GM12878 (cell line): ENCODE data around the gene DQX1. TPM values are rescaled to one million over a fixed set of nuclear protein-coding genes. Genes with fewer than 3 reads are reported as not detected.
A peak's percentile ranks its signal among the peaks of the same experiment; 100 is the strongest.

ENCODE experiments used
- BRCA1 ChIP-seq: IDR thresholded peaks from 2 replicates; pipeline ENCODE4 v1.6.1; 2011; ENCODE audit warnings: low read depth, low read length, improper control_type of control experiment
- CHD2 ChIP-seq: IDR thresholded peaks from 2 replicates; pipeline ENCODE4 v1.6.1; 2011; ENCODE audit warnings: low read depth, low read length, improper control_type of control experiment, borderline replicate concordance
- IKZF2 ChIP-seq, 2 experiments: fragments of 450-650 bp; IDR thresholded peaks; 2 replicates each; pipeline ENCODE4 v1.6.1; 2017; ENCODE audit warnings: mild to moderate bottlenecking in 2 of 2, moderate library complexity in 2 of 2
- KAT2A ChIP-seq: conservative IDR thresholded peaks from 2 replicates; pipeline ENCODE4 v1.6.1; 2011; ENCODE audit warnings: low read depth, low read length; ENCODE audit not compliant: control insufficient read depth
- MTA3 ChIP-seq: IDR thresholded peaks from 2 replicates; pipeline ENCODE4 v1.6.1; 2012; ENCODE audit warnings: low read length, inconsistent platforms, borderline replicate concordance
- MXI1 ChIP-seq: fragments of 150-350 bp; IDR thresholded peaks from 2 replicates; pipeline ENCODE4 v1.6.1; 2011; ENCODE audit warnings: low read depth, mild to moderate bottlenecking, inconsistent platforms, low read length, improper control_type of control experiment
- NR2F1 ChIP-seq: fragments of 450-650 bp; conservative IDR thresholded peaks from 2 replicates; pipeline ENCODE4 v1.6.1; 2017; ENCODE audit warnings: mild to moderate bottlenecking
- NRF1 ChIP-seq: conservative IDR thresholded peaks from 2 replicates; pipeline ENCODE4 v1.6.1; 2011; ENCODE audit warnings: mild to moderate bottlenecking, low read depth, low read length, improper control_type of control experiment
- PKNOX1 ChIP-seq: fragments of 450-650 bp; IDR thresholded peaks from 2 replicates; pipeline ENCODE4 v1.6.1; 2016; ENCODE audit warnings: mild to moderate bottlenecking
- POLR2AphosphoS2 ChIP-seq: IDR thresholded peaks from 2 replicates; pipeline ENCODE4 v1.6.1; 2011; ENCODE audit warnings: low read depth, mild to moderate bottlenecking, low read length, improper control_type of control experiment, moderate library complexity
- POU2F2 ChIP-seq: IDR thresholded peaks from 3 replicates; pipeline ENCODE4 v1.6.1; 2011; ENCODE audit warnings: low read depth, mild to moderate bottlenecking, low read length, borderline replicate concordance
- RB1 ChIP-seq: fragments of 450-650 bp; formaldehyde crosslinking; IDR thresholded peaks from 2 replicates; pipeline ENCODE4 v1.6.1; 2017; ENCODE audit warnings: mild to moderate bottlenecking, borderline replicate concordance
- RELA ChIP-seq: fragments of 450-650 bp; IDR thresholded peaks from 2 replicates; pipeline ENCODE4 v1.8.0; 2014; ENCODE audit warnings: borderline replicate concordance; ENCODE audit not compliant: partially characterized antibody
- RELB ChIP-seq: fragments of 450-650 bp; IDR thresholded peaks from 2 replicates; pipeline ENCODE4 v1.6.1; 2017; ENCODE audit warnings: low read depth, mild to moderate bottlenecking, moderate library complexity
- RUNX3 ChIP-seq: IDR thresholded peaks from 2 replicates; pipeline ENCODE4 v1.6.1; 2012; ENCODE audit warnings: low read length, inconsistent platforms
- SIX5 ChIP-seq: IDR thresholded peaks from 2 replicates; pipeline ENCODE4 v1.6.1; 2011; ENCODE audit warnings: mild to moderate bottlenecking, low read depth, low read length, moderate library complexity; ENCODE audit not compliant: severe bottlenecking
- SMAD1 ChIP-seq: fragments of 450-650 bp; IDR thresholded peaks from 2 replicates; pipeline ENCODE4 v1.6.1; 2018; ENCODE audit warnings: mild to moderate bottlenecking, low read depth; ENCODE audit not compliant: partially characterized antibody
- SMAD5 ChIP-seq: IDR thresholded peaks from 2 replicates; pipeline ENCODE4 v1.6.1; 2016; ENCODE audit warnings: antibody characterized with exemption, low read depth
- SPI1 ChIP-seq: IDR thresholded peaks from 2 replicates; pipeline ENCODE4 v1.6.1; 2011; ENCODE audit warnings: low read depth, mild to moderate bottlenecking, low read length, moderate library complexity, borderline replicate concordance; ENCODE audit not compliant: insufficient read depth
- SRF ChIP-seq, 2 experiments: IDR thresholded peaks; 2 replicates each; pipeline ENCODE4 v1.6.1; 2011; ENCODE audit warnings: low read depth in 2 of 2, low read length in 2 of 2, mild to moderate bottlenecking in 1 of 2, moderate library complexity in 1 of 2
- TCF12 ChIP-seq: IDR thresholded peaks from 2 replicates; pipeline ENCODE4 v1.6.1; 2011; ENCODE audit warnings: low read depth, mild to moderate bottlenecking, low read length
- USF1 ChIP-seq: IDR thresholded peaks from 2 replicates; pipeline ENCODE4 v1.6.1; 2011; ENCODE audit warnings: borderline replicate concordance, low read depth, mild to moderate bottlenecking, moderate library complexity, mixed read lengths, low read length; ENCODE audit not compliant: insufficient read depth; ENCODE audit errors: extremely low read length
- ZBED1 ChIP-seq: IDR thresholded peaks from 2 replicates; pipeline ENCODE4 v1.6.1; 2016; ENCODE audit warnings: borderline replicate concordance
- ZNF274 ChIP-seq: IDR thresholded peaks from one replicate; pipeline ENCODE4 v1.8.0; 2011; ENCODE audit not compliant: insufficient read length, insufficient read depth
- ZNF384 ChIP-seq: IDR thresholded peaks from 2 replicates; pipeline ENCODE4 v1.6.1; 2012; ENCODE audit warnings: low read depth, mild to moderate bottlenecking, low read length, improper control_type of control experiment, borderline replicate concordance
- polyA plus RNA-seq, 11 experiments: library from polyadenylated mRNA; depleted of rRNA in 4 of 11; unstranded in 6 of 11; stranded (reverse) in 5 of 11; fragments of >200 nt; fragmentation: Nextera tagmentation in 4 of 11; fragmentation: Illumina TruSeq in 1 of 11; extraction: Ambion mirVana in 4 of 11; extraction: Trizol in 1 of 11; gene quantifications; 1 replicate in 1 of 11; 2 replicates in 10 of 11; pipeline versions ENCODE4 v1.2.1 to v1.2.3, GENCODE V29; 2011 to 2016; ENCODE audit warnings: inconsistent platforms in 2 of 11, missing spikeins in 2 of 11, low read depth in 1 of 11
- total RNA-seq, 4 experiments: library from RNA; depleted of rRNA in 3 of 4; stranded (reverse); fragments of >200 nt in 3 of 4; fragmentation: Illumina TruSeq in 1 of 4; extraction: Trizol in 1 of 4; gene quantifications; 2 replicates each; pipeline versions ENCODE4 v1.2.1 to v1.2.3, GENCODE V29; 2013 to 2021
- TF ChIP-seq, protein P1 (sequence below): fragments of 450-650 bp; IDR thresholded peaks from 2 replicates; pipeline ENCODE4 v1.6.1; 2014; ENCODE audit warnings: mild to moderate bottlenecking

DQX1 gene
- total and polyA plus RNA-seq, 10 of the 15 experiments (the other 5 are each of a cell fraction or from before 2014, with no cell fraction given) = 0.34 to 2.1 (median 0.86) TPM

DNA sequence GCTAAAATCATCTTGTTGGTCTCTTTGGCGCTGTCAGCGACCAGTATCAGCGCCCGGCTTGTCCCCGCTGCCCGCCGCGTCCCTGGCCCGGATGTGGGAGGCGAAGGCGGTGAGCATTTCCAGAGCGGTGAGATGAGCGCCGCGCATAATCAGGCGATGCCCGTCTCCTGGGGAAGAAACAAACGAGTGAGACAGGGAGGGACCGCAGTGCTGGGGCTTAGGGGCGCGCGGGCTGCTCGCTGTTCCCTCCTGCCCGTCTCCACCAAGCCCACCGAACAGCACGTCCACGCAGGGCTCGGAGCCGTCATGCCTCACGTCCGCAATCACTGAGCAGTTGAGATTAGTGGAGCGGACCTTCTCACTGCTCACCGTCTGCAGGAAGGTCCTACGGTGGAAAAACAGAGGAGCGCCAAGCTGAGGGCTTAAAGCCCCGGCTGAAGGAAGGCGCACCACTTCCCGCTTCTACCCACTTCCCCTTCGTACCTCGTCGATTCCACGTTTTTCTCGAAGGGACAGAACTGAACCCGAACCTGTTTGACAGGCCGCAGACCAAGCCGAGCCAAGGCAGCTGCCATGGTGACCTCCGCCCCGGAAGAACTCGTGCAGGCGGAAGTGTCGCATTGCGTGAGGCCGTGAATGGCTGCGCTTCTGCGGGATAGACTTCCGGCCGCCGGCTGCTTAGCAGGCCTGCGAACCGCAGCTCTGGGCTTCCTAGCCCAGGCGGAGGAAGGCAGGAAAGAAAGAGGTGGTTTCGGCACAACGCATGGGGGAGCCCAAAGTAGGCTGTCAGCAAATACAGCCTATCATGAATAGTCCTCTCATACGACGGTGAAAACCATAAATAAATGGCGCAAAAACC lies 53.7 kb downstream of the DQX1 start, which contains the start of gene MRPL53 (continued):
- TF ChIP-seq SPI1 = peak; percentile 39
- peak; percentile 37; the same call in 1 of the 2 replicates for TF ChIP-seq BRCA1
- TF ChIP-seq, protein P1, sequence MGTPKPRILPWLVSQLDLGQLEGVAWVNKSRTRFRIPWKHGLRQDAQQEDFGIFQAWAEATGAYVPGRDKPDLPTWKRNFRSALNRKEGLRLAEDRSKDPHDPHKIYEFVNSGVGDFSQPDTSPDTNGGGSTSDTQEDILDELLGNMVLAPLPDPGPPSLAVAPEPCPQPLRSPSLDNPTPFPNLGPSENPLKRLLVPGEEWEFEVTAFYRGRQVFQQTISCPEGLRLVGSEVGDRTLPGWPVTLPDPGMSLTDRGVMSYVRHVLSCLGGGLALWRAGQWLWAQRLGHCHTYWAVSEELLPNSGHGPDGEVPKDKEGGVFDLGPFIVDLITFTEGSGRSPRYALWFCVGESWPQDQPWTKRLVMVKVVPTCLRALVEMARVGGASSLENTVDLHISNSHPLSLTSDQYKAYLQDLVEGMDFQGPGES = 0 out of 2 replicates have a peak, but pooled peaks have one; percentile 20
- no peak for TF ChIP-seq ZNF274
- TF ChIP-seq SRF (IDR thresholded peaks at IDR 0.05; ENCODE audit: low read depth in 2 of 2, low read length in 2 of 2) = 0 out of 4 replicates have a peak, but pooled peaks of 1 of the 2 experiments have one; percentile 56
- peak; percentile 93 for TF ChIP-seq POU2F2
- peak; percentile 81; the same call in 1 of the 2 replicates for TF ChIP-seq ZBED1
- peak; percentile 86 for TF ChIP-seq MXI1
- peak; percentile 52 for TF ChIP-seq SMAD1
- TF ChIP-seq NRF1 = no peak
- TF ChIP-seq PKNOX1 = peak; percentile 78
- TF ChIP-seq MTA3 = peak; percentile 68; the same call in 1 of the 2 replicates
- TF ChIP-seq USF1 = no peak
- TF ChIP-seq SMAD5 = peak; percentile 96
- TF ChIP-seq NR2F1 = peak; percentile 73
- TF ChIP-seq POLR2AphosphoS2 = peak; percentile 99
- no peak for TF ChIP-seq KAT2A
- TF ChIP-seq RELA = peak; percentile 50
- peak; percentile 98 for TF ChIP-seq RELB
- no peak for TF ChIP-seq ZNF384
- peak; percentile 54; the same call in 1 of the 2 replicates for TF ChIP-seq RB1
- peak; percentile 95 for TF ChIP-seq RUNX3
- TF ChIP-seq IKZF2 (IDR thresholded peaks at IDR 0.05) = peak; percentile 26 to 44; a peak in 1 of 4 replicates
- TF ChIP-seq TCF12 = peak; percentile 88
- TF ChIP-seq SIX5 = peak; percentile 63
- peak; percentile 82 for TF ChIP-seq CHD2
